Forelimb muscle (tissue), 1 donor: ENCODE results near the gene SNRPB. TPM values are rescaled to one million over a fixed set of nuclear protein-coding genes. Genes with fewer than 3 reads are reported as not detected.
"Not testable (repeated sequence)": the region's sequence is repeated elsewhere in the genome, so short reads cannot be mapped to it uniquely, and the experiment has no call there.

Experiments used
- DNase-seq: peaks from one replicate; pipeline ENCODE4 v3.0.0-alpha.2; 2013; ENCODE audit warnings: low read depth
- polyA plus RNA-seq: library from polyadenylated mRNA; unstranded; fragments of 120-200 nt; gene quantifications from one replicate; pipeline ENCODE4 v1.2.1, GENCODE V29; 2013; ENCODE audit not compliant: insufficient read length

The SNRPB gene
- 86.8 TPM for polyA plus RNA-seq

DNA sequence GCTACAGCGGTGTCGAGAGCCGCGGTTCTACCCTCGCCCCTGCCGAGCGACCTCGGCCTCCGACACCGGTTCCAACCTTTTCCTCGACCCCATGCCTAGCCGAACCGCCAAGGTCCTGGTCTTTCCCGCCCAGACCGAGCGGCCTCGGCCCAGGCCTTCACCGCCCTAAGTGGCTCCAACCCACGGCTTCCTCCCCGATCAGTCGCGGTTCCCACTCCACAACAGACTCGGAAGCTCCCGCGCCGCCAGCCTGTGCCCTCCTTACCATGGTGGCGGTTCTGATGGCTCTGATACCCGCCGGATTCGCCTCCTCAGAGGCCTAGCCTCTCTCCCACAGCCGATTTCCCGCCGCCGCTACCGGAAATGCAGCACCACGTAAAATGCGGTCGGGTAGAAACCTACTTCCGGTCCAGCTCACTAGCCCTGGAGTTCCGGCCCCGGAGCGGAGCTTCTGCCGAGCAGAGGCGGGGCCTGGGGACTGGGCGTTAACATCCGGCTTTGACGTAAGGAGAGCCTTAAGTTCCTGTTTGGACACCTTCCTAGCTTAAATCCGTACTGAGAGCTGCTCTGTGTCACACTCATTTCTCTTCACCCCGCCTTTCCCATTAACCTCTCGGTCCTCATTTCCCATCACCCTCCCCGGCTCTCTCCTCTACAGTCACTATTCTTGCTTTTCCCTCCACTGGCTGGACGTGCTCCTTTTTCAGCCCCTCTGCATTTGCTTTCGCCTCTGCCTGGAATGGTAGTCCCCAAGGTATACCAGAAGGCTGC is at the start of gene SNRPB:
Gene SNRPB, minus strand, starts transcription at position 367 of the 771 bp plus-strand sequence. Its CDS starts 99 bp downstream, at position 268.
- peak; percentile 98 for DNase-seq

DNA sequence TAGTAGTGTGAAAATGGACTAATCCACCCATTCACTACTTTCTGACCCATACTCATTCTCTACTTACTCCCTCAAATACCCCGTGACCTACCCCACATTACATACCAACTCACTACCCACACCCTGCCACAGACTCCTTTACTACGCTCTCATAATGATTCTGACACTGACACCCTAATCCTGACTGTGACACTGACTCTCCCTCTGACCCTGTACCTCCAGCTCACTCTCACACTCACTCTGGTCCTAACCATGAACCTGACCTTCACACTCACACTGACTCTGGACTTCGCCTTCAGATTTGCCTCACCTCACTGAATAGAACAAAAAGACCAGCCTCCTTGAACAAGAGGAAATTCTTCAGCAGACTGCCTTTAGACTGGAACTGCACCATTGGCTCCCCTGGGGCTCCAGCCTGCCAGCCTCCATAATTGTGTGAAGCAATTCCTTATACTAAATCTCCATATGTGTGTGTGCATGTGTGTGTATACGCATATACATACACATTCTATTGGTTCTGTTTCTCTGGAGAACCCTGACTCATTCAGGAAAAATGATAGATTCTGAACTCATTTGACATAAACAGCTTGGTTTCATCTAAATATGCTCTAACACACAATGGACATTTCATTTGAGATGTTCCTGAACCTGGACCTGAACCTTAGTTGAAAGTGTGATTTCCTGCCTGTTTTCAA is 48.7 kb upstream of the SNRPB start:
- no peak for DNase-seq

DNA sequence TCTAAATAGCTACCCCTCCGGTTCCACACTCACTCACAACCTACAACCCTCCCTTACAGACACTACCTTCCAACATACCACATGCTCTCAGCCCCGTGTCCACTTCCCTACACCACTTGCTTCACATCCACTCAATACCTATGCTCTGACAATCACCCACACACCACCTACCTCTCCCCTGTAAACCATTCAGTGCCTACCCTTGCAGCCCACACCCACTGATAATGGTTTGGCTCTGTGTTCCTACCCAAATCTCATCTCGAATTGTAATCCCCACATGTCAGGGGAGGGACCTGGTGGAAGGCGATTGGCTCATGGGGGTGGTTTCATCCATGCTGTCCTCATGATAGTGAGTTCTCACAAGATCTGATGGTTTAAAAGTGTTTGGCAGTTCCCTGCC is 48.0 kb upstream of the SNRPB start:
- DNase-seq: no peak

DNA sequence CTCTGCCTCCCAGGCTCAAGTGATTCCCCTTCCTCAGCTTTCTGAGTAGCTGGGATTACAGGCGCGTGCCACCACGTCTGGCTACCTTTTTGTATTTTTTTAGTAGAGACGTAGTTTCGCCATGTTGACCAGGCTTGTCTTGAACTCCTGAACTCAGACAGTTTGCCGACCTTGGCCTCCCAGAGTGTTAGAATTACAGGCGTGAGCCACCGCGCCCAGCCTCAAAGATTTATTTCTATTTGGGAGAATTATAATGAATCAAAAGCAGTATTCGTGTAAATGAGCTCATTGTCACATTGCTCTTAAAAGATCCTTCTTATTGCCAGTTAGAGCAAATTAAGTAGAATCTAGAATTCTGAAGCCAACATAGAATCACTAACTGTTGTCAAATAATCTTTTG is 47.5 kb upstream of the SNRPB start:
- no peak for DNase-seq

DNA sequence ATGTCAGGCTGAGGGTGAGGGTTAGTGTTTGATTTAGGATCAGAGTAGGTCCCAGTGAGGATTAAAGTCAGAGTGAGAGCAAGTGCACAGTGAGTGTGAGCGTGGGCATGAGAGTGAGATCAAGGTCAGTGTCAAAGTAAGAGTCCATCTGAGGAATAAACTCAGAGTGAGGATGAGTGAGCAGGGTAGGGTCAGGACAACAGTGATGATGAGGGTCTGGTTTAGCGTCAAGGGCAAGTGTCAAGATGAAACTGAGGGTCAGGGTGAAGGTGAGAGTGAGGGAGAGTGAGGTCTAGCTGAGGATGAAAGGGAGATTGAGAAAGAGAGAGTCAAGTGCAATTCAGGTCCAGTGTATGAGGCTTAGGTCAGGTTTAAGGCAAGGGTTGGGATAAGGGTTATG is 45.8 kb upstream of the SNRPB start:
- DNase-seq: no peak

DNA sequence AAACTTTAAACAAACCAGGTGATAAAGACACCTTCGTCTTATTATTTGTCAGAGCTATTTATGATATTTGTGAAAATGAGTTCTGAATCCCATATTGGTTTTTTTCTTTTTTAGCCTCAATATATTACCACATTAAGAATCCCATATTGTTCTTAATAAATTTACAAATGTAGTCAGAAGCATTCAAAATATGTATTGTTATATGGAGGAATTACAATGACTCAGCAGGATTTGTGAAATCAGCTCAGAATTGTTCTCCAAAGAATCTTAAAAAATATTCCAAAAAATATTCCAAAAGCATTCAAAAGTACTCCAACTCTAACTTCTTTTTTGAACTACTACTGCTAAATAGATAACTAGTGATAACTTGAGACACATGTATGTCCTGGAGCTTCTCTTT is 44.6 kb upstream of the SNRPB start:
- no peak for DNase-seq

DNA sequence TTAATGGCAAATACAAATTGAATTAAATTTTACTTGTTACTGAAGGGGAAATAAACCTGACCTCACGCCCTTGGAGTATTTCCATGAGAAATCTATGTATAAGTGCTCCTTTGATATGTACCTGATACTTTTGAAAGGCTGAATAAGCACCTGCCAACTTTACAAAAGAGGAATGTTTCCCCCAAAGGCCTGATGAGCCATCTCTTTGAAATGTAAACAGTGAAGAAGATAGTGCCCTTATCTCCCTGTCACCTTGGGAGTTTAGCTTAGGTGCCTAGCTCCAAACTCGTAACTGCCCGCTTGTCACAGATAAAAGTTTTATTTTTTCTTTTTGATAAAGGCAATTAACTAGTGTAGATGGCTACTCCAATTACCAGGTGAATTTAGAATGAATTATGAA is 39.2 kb upstream of the SNRPB start:
- DNase-seq: no peak

DNA sequence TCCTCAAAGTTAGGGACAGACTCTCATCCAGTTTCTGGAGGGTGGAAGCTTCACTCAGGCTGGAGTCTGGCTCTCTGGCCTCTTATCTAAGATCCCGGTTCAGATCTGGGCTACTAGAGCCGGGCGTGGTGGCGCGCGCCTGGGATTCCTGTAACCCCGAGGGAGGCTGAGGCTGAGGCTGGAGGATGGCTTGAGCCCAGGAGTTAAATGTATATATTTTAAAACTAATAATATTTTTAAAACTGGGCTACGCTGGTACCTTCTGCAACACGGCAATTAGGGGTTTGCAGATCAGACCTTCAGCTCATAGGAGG is 38.8 kb upstream of the SNRPB start:
- DNase-seq: no peak

DNA sequence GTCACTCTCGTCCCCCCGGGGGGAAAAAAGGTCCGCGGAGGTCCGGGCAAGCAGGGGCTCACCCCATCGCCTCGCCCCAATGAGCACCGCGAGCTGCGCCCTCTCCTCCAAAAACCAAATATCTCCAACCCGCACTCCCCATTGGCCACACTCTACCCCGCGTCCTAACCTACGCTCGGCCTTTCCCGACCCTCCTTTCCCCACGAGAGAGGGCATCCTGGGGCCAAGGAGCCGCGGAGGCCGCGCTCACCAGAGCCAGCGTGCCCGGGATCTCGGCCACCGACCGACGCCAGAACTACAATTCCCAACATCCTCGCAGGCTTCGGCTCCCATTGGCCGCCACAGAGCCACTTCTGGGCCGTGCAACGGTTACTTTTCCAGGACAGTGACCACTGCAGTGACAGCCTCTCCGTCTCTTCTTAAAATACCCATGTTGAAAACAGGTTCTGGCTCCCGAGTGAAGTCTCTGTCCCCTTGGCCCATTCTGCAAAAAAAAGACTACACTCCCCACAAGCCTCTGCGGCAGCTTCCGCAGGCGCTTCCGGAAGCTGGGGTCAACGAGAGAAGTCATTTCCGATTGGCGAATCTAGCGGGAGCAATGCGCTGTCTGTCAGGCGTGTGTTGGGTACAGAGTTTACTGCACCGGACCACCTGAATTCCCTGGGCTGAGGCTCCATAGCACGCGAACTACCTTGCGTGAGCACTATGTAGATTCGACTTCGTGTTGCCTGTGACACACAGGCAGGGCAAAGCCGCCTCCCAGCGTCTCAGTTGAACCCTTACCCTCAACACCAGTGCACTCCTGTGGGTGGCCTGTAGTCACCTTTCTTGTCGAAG is 38.3 kb upstream of the SNRPB start, which contains the start of gene ZNF343:
Gene ZNF343, minus strand, starts transcription at position 285 of the 837 bp plus-strand sequence. CDS start 15,020 bp downstream, outside the sequence.
- peak; percentile 80 for DNase-seq

DNA sequence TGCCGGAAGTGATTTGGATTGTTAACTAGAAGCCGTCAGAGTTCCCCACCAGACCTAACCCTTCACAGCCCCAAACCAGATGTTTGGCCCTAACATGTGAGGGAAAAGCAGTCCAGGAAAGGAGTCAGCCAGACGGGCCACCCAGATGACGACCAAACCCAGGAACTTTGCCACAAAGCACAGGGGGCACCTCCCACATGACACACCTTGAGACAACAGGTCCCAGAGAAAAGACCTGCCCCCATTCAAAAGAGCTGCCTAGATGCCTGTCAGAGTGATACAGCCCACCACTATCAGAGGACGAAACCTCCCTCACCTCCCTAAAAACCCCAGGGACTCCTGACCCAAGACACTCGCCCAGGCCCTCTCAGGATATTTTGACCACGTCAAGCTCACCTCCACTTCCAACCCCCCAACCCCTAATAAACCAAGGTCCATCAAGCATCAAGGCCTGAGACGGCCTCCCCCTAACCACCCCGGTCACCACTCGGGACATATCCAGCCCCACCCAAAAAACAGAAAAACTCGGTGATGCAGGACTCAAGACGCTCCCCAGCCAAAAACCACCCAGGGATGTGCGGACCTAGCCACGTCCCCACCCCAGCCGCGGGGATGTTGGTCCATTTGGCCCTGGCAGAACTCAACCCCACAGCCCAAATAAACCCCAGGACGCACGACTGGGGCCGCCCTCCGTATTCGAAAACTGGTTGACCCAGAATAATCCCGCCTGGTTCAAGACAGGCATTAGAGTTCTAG is 37.5 kb upstream of the SNRPB start:
- no peak for DNase-seq

DNA sequence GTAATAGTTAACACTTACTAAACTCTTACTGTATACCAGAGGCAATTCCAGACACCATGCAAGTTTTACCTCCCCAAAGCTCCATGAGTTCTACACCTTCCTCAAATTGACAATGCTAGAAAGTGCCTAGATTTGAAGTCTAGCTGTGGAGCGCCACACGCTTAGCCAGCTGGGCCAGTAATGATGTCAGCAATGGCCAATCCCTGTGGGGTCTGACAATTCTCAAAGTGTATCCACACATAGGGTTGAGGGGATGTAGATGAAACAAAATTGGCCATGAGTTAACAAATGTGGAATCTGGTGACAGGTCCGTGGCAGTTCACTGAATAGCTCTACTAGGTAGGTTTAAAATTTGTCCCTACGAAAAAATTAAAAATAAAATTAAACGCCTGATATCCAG is 36.9 kb upstream of the SNRPB start:
- no peak for DNase-seq

DNA sequence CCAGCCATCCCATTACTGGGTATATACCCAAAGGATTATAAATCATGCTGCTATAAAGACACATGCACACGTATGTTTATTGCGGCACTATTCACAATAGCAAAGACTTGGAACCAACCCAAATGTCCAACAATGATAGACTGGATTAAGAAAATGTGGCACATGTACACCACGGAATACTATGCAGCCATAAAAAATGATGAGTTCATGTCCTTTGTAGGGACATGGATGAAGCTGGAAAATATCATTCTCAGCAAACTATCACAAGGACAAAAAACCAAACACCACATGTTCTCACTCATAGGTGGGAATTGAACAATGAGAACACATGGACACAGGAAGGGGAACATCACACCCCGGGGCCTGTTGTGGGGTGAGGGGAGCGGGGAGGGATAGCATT is 35.8 kb upstream of the SNRPB start:
- DNase-seq: not testable (repeated sequence)

DNA sequence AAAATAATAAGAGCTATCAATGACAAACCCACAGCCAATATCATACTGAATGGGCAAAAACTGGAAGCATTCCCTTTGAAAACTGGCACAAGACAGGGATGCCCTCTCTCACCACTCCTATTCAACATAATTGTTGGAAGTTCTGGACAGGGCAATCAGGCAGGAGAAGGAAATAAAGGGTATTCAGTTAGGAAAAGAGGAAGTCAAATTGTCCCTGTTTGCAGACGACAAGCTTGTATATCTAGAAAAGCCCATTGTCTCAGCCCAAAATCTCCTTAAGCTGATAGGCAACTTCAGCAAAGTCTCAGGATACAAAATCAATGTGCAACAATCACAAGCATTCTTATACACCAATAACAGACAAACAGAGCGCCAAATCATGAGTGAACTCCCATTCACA is 34.2 kb upstream of the SNRPB start:
- DNase-seq: not testable (repeated sequence)

DNA sequence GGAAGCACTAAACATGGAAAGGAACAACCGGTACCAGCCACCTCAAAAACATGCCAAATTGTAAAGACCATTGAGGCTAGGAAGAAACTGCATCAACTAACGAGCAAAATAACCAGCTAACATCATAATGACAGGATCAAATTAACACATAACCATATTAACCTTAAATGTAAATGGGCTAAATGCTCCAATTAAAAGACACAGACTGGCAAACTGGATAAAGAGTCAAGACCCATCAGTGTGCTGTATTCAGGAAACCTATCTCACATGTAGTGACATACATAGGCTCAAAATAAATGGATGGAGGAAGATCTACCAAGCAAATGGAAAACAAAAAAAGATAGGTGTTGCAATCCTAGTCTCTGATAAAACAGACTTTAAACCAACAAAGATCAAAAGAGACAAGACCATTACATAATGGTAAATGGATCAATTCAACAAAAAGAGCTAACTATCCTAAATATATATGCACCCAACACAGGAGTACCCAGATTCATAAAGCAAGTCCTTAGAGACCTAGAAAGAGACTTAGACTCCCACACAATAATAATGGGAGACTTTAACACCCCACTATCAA is 32.3 kb upstream of the SNRPB start:
- DNase-seq: not testable (repeated sequence)

DNA sequence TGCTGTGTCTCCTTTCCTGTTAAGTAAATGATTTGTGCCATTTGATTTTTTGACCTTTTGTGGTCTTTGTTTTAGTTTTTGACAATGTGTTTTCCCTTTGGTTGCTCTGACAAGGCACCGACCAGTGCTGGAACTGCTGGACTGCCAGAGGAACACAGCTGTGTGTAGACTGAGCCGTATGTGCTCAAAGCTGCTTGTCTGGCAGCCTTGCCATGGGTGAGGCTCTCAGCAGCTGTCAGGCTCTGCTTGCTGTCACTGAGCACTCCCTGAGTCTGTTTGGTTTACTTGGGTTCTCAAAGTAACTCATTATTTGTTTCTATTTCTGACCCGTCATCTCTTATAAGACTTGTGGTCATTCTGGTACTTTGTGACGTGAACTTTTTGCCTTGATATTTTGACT is 15.1 kb upstream of the SNRPB start:
- no peak for DNase-seq

DNA sequence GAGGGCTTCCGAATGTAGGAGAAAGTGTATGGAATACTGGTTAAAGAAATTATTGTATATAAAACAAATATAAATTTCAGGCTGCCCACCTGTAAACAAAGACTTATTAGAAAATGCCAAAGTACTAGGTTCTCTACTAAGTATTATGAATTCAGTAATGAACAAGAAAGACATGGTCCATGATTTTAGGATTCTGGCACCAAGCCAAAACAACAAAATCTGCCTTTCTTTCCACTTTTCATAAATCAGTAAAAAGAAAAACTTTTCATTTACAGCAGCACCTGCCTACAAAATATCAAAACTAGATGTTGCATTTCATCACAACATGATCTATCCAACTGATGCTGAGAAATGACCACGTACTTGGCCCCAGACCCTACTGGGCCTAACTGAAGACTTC is 14.5 kb upstream of the SNRPB start:
- DNase-seq: no peak

DNA sequence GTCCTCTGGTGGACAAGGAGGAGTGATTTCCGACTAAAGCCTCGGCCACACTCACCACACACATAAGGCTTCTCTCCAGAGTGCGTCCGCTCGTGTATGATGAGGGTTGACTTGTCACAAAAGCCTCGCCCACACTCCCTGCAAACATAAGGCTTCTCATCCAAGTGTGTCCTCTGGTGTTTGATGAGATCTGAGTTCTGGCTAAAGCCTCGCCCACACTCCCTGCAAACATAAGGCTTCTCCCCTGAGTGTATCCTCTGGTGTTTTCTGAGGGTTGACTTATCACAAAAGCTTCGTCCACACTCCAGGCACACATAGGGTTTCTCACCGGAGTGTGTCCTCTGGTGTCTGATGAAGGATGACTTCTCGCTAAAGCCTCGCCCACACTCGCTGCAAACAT is 12.9 kb upstream of the SNRPB start:
- DNase-seq: no peak

DNA sequence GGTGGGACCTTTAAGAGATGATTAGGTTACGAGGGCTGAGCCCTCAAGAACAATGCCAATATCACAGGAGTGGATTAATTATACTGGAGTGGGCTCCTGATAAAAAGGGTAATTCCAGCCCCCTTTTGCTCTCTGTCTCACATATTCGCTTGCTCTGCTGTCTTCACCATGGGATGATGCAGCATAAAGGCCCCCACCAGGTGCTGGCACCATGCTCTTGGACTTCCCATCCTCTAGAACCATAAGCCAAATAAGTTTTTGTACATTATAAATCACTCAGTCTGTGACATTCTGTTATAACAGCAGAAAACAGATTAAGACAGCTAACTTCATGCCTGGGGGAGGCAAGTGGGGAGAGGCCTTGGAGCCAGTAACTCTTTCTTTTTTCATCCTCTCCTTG is 9.8 kb upstream of the SNRPB start:
- DNase-seq: no peak

DNA sequence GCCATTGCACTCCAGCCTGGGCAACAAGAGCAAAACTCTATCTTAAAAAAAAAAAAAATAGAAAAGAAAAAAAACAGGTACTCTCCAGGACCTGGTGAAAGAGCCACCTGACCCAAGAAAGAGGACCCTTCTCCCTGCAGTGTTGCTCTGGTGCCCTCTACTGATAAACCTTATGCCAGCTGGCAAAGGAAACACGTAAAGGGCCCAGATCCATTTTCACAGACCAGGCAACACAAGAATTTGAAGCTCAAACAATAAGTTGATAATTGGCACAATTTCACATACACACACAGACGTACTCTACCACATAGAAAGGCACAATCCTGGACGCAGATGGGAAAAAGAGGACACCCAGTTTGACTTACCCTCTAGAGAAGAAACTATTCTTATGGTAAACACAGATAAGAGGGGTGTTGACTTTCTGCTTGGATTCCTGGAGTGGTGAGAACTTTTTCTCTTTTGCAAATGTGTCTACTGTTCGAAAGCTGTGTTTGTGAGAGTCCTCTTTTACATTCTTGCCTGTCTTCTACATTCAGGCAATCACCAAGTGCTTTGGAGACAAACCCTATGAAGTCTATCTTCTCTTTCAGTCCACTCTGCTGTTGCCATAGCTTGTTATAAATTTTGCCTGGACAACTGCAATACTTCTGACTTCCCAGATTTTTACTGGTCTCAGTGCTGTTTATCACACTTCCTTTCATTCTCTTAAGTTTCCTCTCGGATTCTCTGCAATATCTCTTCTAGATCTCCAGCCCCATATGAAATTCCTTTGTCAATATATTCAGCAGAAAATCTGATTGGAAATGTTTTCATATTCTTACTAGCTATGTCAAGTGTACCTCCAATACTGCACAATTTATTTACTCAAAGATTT is 6.4 kb upstream of the SNRPB start:
- no peak for DNase-seq
